HL-60 (cell line): ENCODE measurements around the gene IP6K1.

Source experiments
- DNase-seq, 2 experiments: peaks; one replicate each; pipeline ENCODE4 v3.0.0-alpha.2; 2010 to 2020; ENCODE audit warnings: low read depth in 1 of 2, low spot score in 1 of 2
- H3K27ac ChIP-seq: fragments of 250-450 bp; sonication (Bioruptor Pico); replicated peaks from 2 replicates; pipeline ENCODE4 v1.5.1; 2020; ENCODE audit warnings: mild to moderate bottlenecking, moderate library complexity
- H3K27me3 ChIP-seq: fragments of 250-450 bp; sonication (Bioruptor Pico); 2 replicates; pipeline ENCODE4 v1.5.1; 2021; ENCODE audit warnings: mild to moderate bottlenecking, moderate library complexity; ENCODE audit not compliant: insufficient read depth, poor library complexity, severe bottlenecking
- H3K4me3 ChIP-seq: replicated peaks from 2 replicates; pipeline ENCODE4 v1.5.1; 2011; ENCODE audit warnings: mild to moderate bottlenecking, control low read depth, low read length; ENCODE audit not compliant: insufficient read depth
- GABPA ChIP-seq: IDR thresholded peaks from 2 replicates; pipeline ENCODE4 v1.6.1; 2012; ENCODE audit warnings: low read depth
- POLR2AphosphoS5 ChIP-seq: IDR thresholded peaks from 2 replicates; pipeline ENCODE4 v1.6.1; 2012; ENCODE audit warnings: low read depth
- REST ChIP-seq: IDR thresholded peaks from 2 replicates; pipeline ENCODE4 v1.6.1; 2012; ENCODE audit warnings: low read depth; ENCODE audit not compliant: insufficient replicate concordance
- SPI1 ChIP-seq: IDR thresholded peaks from 2 replicates; pipeline ENCODE4 v1.6.1; 2012; ENCODE audit warnings: low read depth, mild to moderate bottlenecking, borderline replicate concordance
- TF ChIP-seq, protein P1 (sequence below): IDR thresholded peaks from one replicate; pipeline ENCODE4 v1.5.1; 2011; ENCODE audit warnings: low read length, control low read depth, inconsistent platforms; ENCODE audit not compliant: insufficient read depth

IP6K1 gene

GRCh38 chr3:49722896-49723295 is 63.4 kb downstream of the IP6K1 start:
- Histone ChIP-seq H3K4me3 (peak overlapping the region; percentile 76), H3K27ac (peak overlapping the region; percentile 96), H3K27me3 (no peaks in the 10 kb centered on the region)
- no peak; the same call in 1 of the 2 replicates for TF ChIP-seq POLR2AphosphoS5
- no peak for TF ChIP-seq GABPA
- TF ChIP-seq SPI1: no peak
- TF ChIP-seq, protein P1, sequence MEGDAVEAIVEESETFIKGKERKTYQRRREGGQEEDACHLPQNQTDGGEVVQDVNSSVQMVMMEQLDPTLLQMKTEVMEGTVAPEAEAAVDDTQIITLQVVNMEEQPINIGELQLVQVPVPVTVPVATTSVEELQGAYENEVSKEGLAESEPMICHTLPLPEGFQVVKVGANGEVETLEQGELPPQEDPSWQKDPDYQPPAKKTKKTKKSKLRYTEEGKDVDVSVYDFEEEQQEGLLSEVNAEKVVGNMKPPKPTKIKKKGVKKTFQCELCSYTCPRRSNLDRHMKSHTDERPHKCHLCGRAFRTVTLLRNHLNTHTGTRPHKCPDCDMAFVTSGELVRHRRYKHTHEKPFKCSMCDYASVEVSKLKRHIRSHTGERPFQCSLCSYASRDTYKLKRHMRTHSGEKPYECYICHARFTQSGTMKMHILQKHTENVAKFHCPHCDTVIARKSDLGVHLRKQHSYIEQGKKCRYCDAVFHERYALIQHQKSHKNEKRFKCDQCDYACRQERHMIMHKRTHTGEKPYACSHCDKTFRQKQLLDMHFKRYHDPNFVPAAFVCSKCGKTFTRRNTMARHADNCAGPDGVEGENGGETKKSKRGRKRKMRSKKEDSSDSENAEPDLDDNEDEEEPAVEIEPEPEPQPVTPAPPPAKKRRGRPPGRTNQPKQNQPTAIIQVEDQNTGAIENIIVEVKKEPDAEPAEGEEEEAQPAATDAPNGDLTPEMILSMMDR: no peak
- TF ChIP-seq REST: no peak
- DNase-seq: no peak

DNA sequence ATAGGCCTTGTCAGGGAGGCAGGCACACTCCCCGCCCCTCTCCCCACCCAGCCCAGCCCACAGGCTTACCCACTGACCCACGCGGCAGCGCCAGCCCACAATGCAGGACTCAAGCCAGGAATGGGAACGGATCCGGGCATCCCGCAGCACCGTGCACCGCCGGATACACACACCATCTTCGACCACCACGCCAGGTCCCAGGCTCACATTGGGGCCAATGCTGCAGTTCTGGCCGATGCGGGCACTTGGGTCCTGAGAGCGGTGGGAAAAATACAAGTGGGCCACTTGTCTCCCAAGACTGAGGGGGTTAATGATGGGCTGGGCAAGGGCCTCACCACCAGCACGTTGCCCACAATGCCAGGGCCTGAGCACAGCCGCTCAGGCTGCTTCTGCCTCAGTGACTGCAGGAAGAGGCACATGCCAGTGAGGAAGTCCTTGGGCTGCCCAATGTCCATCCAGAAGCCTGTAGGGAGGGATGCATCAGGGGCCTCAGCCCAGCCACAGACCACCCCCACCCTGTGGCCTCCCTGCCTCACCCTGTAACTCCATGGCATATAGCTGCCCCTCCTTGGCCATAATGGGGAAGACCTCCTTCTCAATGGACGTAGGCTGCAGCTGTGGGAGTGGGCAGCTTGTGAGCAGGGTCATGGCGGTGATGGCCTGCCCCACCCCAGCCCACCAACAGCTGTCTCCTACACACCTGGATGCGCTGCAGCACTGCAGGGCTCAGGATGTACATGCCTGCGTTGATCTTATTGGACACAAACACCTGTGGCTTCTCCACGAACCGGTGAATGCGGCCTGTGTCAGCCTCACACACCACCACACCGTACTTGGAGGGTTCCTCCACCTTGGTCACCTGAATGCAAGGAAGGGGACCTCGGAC is 64.2 kb downstream of the IP6K1 start:
- Histone ChIP-seq H3K27ac (no peak overlapping the region), H3K27me3 (no peaks in the 10 kb centered on the region), H3K4me3 (peak overlapping the region; percentile 76)
- DNase-seq: no peak
- no peak; the same call in 1 of the 2 replicates for TF ChIP-seq POLR2AphosphoS5
- TF ChIP-seq, protein P1: no peak
- TF ChIP-seq REST: no peak
- no peak for TF ChIP-seq SPI1
- no peak for TF ChIP-seq GABPA

DNA sequence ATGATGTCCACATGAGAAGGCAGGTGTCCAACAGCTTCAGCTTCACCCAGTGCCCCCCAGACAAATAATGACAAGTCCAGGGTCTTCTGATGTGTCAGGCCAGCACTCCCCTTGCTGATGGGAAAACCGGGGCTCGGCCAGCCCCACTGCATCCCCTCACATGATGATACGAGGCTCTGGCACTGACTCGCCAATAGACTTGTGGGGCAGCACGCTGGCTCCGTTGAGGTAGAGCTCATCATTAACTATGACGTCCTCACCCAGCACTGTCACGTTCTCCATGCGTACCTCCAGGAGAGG is 64.8 kb downstream of the IP6K1 start:
- Histone ChIP-seq H3K27ac (no peak overlapping the region), H3K4me3 (no peak overlapping the region), H3K27me3 (no peaks in the 10 kb centered on the region)
- DNase-seq: no peak
- TF ChIP-seq REST (no peak), SPI1 (no peak), GABPA (no peak), POLR2AphosphoS5 (peak; percentile 44; the same call in 1 of the 2 replicates)
